ENCODE data around the gene LDLRAD3.

DNA sequence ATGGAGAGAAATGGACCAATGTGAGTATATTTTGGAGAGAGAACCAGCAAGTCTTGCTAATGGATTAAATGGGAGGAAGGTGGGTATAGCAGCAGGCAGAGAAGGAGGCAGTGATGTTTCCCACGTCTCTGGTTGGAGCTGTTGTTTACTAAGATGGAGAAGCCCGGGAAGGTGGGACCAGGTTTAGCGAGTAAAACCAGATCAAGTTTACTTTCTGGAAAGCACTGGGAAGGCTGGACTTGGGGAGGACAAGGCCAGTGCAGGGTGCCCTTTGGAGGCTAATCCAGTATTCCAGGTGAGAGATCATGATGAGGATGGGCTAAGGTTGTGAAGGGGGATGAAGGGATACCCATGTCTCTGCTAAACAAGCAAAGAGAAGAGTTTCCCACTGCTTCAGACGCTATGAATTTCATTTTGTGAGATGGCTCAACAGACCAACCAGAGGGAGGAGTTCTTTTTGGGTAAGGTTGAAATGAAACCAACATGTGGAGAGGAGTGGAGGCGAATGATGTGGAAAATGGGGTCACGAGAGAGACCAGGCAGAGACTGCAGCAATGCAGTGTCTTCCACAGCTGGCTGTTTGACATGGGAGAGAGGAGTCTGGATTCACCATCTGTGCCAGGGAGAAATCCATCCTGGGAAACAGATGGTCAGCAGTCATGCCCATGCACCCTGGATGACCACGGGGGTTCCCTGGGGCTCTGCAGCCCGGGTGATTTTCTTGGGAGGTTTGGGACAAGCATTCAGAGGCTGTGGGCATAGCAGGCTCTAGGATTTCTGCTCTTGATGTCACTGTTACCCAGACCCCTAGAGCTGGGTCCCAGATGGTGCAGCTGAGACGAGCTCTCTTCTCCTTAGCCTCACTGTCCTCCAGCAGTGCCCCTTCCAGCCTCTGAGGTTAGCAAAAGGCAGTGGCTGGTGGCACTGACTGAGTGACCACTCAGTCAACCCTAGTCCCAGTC, 320.4 kb downstream of the LDLRAD3 start:
- no peak for TF ChIP-seq EZH2 (IDR thresholded peaks at IDR 0.05; ENCODE audit: borderline replicate concordance, low read depth, low read length, severe bottlenecking)
- no peak for TF ChIP-seq CTCF (IDR thresholded peaks at IDR 0.05; ENCODE audit: borderline replicate concordance, extremely low read depth, low read length, poor library complexity, severe bottlenecking)

All from DND-41 (cell line).